Kidney (tissue), 14 donors: Measurements from ENCODE around the gene SRGAP3. TPM values are rescaled to one million over a fixed set of nuclear protein-coding genes. Genes with fewer than 3 reads are reported as not detected.

Source experiments
- DNase-seq, 5 donors: peaks; one replicate each; pipeline ENCODE4 v3.0.0-alpha.2; 2013 to 2020
- FAIRE-seq: peaks from 2 replicates; lab custom pipeline; 2012; peaks lifted over from hg19 to GRCh38; lab: Jason Lieb, UNC
- H3K27ac ChIP-seq, 2 donors: one replicate each; pipeline ENCODE4 v1.7.0; 2013; ENCODE audit warnings: low read depth in 2 of 2, low read length in 2 of 2, inconsistent platforms in 1 of 2
- H3K27me3 ChIP-seq: one replicate; pipeline ENCODE4 v1.7.1; 2013; ENCODE audit warnings: low read length, inconsistent platforms; ENCODE audit not compliant: control insufficient read depth, insufficient read depth
- H3K36me3 ChIP-seq, 3 donors: one replicate each; pipeline versions ENCODE4 v1.7.0 to v1.7.1; 2013; ENCODE audit warnings: low read length in 3 of 3, control low read depth in 1 of 3, inconsistent platforms in 1 of 3; ENCODE audit not compliant: insufficient read depth in 3 of 3, control insufficient read depth in 2 of 3
- H3K4me1 ChIP-seq, 3 donors: one replicate each; pipeline versions ENCODE4 v1.7.0 to v1.7.1; 2013; ENCODE audit warnings: low read length in 3 of 3, inconsistent platforms in 1 of 3, low read depth in 1 of 3; ENCODE audit not compliant: control insufficient read depth in 2 of 3, insufficient read depth in 2 of 3
- H3K4me3 ChIP-seq, 3 donors: one replicate each; pipeline versions ENCODE4 v1.7.0 to v1.8.1; 2013; ENCODE audit warnings: low read length in 3 of 3, control low read depth in 1 of 3, inconsistent platforms in 1 of 3
- H3K9ac ChIP-seq, 3 donors: one replicate each; pipeline versions ENCODE4 v1.7.0 to v1.7.1; 2013; ENCODE audit warnings: low read length in 3 of 3, control low read depth in 1 of 3, inconsistent platforms in 1 of 3
- H3K9me3 ChIP-seq, 3 donors: one replicate each; pipeline versions ENCODE4 v1.7.0 to v1.7.1; 2013; ENCODE audit warnings: low read length in 3 of 3, control low read depth in 1 of 3, inconsistent platforms in 1 of 3; ENCODE audit not compliant: control insufficient read depth in 2 of 3, insufficient read depth in 1 of 3
- intact Hi-C: fragments of 100-400 bp; cut with DNase I; formaldehyde crosslinking; loops from one replicate; pipeline ENCODE4 v1.11.1; 2022
- polyA plus RNA-seq: library from polyadenylated mRNA; stranded (reverse); fragments of 350-450 nt; fragmentation: Illumina TruSeq; extraction: RNeasy Lipid Tissue Mini Kit (QIAGEN cat#74804); gene quantifications from one replicate; pipeline ENCODE4 v1.2.3, GENCODE V29; 2014; ENCODE audit warnings: low read depth, low replicate concordance; ENCODE audit not compliant: insufficient read depth
- total RNA-seq: library from RNA; stranded (reverse); fragmentation: NEBNext Ultra II Directional; extraction: Animal tissue kit (Norgen Biotek cat#: 25700); gene quantifications from one replicate; pipeline ENCODE4 v1.2.1, GENCODE V29; 2021
- TF ChIP-seq, protein P1 (sequence below): IDR thresholded peaks from 3 replicates; pipeline ENCODE4 v1.5.1; 2012; ENCODE audit warnings: mild to moderate bottlenecking, moderate library complexity, borderline replicate concordance; ENCODE audit not compliant: insufficient read depth; ENCODE audit errors: extremely low read depth
- donor health status: control.
- donor health status: control.
- donor health status: control.
- donor health status: control.
- donor health status: control.
- donor health status: DM: yes; HTN: yes; CAD: no.
- donor health status: Normal renal cell carcinoma (clear cell type).

SRGAP3 gene
- total and polyA plus RNA-seq, 2 donors from 2014 or later, result 4.1 to 24.3 TPM

DNA sequence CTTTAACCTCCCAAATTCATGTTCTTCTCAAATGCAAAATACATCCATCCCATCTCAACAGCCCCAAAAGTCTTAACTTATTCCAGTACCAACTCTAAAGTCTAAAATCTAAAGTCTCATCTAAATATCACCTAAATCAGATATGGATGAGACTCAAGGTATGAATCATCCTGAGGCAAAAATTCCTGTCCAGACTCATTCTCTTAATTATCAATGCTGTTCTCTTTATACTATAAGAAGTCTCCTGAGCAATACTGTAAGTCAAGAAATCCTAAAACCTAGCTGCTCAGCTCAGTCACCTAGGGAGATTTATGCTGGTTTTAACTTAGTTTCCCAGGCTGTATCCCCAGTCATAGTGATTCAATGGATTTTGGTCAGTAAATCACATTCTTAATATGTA is 297.3 kb downstream of the SRGAP3 start:
- no peaks in the 10 kb centered on the region for H3K27me3 ChIP-seq
- intact Hi-C loops, result no loop called here
- H3K27ac ChIP-seq, result no peak overlapping the region
- H3K9ac ChIP-seq, result no peak overlapping the region
- no peak for FAIRE-seq
- no peak overlapping the region for H3K4me3 ChIP-seq
- DNase-seq, result no peak
- no peaks in the 10 kb centered on the region for H3K9me3 ChIP-seq
- TF ChIP-seq, protein P1, sequence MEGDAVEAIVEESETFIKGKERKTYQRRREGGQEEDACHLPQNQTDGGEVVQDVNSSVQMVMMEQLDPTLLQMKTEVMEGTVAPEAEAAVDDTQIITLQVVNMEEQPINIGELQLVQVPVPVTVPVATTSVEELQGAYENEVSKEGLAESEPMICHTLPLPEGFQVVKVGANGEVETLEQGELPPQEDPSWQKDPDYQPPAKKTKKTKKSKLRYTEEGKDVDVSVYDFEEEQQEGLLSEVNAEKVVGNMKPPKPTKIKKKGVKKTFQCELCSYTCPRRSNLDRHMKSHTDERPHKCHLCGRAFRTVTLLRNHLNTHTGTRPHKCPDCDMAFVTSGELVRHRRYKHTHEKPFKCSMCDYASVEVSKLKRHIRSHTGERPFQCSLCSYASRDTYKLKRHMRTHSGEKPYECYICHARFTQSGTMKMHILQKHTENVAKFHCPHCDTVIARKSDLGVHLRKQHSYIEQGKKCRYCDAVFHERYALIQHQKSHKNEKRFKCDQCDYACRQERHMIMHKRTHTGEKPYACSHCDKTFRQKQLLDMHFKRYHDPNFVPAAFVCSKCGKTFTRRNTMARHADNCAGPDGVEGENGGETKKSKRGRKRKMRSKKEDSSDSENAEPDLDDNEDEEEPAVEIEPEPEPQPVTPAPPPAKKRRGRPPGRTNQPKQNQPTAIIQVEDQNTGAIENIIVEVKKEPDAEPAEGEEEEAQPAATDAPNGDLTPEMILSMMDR, result no peak
- H3K36me3 ChIP-seq, result no peaks in the 10 kb centered on the region
- no peaks in the 10 kb centered on the region for H3K4me1 ChIP-seq

DNA sequence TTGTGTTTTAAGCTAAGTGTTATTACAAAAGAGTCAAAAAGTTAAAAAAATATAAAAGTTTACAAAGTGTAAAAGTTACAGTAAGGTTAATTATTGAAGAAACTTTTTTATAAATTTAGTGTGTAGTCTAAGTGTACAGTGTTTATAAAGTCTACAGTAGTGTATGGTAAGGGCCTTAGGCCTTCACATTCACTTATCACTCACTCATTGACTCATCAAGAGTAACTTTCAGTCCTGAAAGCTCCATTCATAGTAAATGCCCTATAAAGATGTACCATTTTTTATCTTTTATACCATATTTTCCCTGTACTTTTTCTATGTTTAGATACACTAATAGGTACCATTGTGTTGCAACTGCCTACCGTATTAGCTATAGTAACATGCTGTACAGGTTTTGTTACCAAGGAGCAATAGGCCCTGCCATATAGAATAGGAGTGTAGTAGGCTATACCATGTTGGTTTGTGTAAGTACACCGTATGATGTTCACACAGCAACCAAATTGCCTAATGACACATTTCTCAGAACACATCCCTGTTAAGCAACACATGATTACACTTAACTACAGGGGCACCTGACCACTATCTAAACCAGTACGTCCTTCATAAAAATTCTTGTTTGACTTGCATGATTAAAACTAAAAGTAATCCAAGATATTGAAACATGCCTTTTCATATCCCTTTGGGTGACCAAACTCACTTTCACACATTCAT is 303.4 kb downstream of the SRGAP3 start:
- no peak for DNase-seq
- TF ChIP-seq, protein P1, result no peak
- FAIRE-seq, result no peak
- H3K27ac ChIP-seq, result no peak overlapping the region
- no peaks in the 10 kb centered on the region for H3K27me3 ChIP-seq
- H3K36me3 ChIP-seq, result peaks cover 0 to 2% (median 0%) of the 10 kb centered on the region in 3 donors
- intact Hi-C loops, result no loop called here
- H3K4me3 ChIP-seq, result no peak overlapping the region
- H3K9ac ChIP-seq, result no peak overlapping the region
- no peaks in the 10 kb centered on the region for H3K4me1 ChIP-seq
- no peaks in the 10 kb centered on the region for H3K9me3 ChIP-seq

DNA sequence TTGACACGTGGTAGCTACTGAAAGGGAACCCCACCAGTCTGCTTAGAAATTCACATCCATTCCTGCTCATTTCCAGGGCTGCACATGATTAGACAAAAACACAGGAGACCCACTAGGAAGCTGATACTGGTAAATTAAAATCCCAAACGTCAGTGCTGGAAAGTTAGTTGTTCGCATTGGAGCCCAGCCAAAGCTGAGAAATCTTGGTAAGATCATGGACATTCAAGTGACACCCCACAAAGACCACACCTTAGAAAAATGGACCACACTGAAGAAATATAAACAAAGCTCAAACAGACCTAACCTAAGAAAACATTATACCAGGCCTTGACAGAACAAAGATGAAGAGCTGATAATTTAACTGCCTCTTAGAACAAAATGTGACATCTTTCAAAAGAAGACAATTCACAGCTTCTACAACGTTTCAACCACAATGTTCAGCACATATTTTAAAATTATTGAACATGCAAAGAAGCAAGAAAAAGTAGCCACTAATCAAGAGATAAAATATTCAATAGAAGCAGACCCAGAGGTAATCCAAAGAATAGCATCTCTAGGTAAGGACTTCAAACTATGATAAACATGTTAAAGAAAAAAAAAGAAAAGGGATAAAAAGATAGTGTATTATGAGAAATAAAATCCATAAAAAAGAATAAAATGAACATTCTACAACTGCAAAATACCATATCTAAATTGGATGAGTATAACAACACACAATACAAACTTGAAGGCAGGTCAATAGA is 306.5 kb downstream of the SRGAP3 start:
- H3K4me1 ChIP-seq, result no peaks in the 10 kb centered on the region
- no peak overlapping the region for H3K4me3 ChIP-seq
- peaks cover 0 to 2% (median 0%) of the 10 kb centered on the region in 3 donors for H3K36me3 ChIP-seq
- no peaks in the 10 kb centered on the region for H3K9me3 ChIP-seq
- DNase-seq (no peak), FAIRE-seq (no peak)
- intact Hi-C loops, result no loop called here
- no peaks in the 10 kb centered on the region for H3K27me3 ChIP-seq
- no peak overlapping the region for H3K9ac ChIP-seq
- H3K27ac ChIP-seq, result no peak overlapping the region
- TF ChIP-seq, protein P1, result no peak
